ENCODE measurements around the gene SAMSN1.
"Not testable (repeated sequence)": the region's sequence is repeated elsewhere in the genome, so short reads cannot be mapped to it uniquely, and the experiment has no call there.

Gene SAMSN1

DNA sequence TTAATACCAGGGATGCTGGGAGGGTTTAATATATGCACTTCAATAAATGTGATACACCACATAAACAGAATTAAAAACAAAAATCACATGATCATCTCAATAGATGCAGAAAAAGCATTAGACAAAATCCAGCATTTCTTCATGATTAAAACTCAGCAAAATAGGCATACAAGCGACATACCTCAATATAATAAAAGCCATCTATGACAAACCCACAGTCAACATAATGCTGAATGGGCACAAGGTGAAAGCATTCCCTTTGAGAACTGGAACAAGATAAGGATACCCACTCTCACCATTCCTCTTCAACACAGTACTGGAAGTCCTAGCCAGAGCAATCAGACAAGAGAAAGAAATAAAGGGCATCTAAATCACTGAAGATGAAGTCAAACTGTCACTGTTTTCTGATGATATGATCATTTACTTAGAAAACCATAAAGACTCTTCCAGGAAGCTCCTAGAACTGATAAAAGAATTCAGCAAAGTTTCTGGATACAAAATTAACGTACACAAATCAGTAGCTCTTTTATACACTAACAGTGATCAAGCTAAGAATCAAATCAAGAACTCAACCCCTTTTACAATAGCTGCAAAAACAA, 39.2 kb downstream of the SAMSN1 start:
- H3K4me3 ChIP-seq (ENCODE audit: extremely low read depth, insufficient read depth, low read length, poor library complexity, severe bottlenecking); H3K36me3 ChIP-seq (ENCODE audit: control insufficient read depth, insufficient read depth, low read length); H3K27ac ChIP-seq (ENCODE audit: low read depth, low read length, severe bottlenecking); H3K9me3 ChIP-seq (ENCODE audit: control insufficient read depth, low read length); H3K4me1 ChIP-seq (ENCODE audit: control insufficient read depth, insufficient read depth, low read length, poor library complexity, severe bottlenecking): not testable (repeated sequence)
- 71 to 93% methylated on average over 1 to 2 of the region's 2 CpGs for WGBS, 2 experiments (ENCODE audit: insufficient coverage in 2 of 2)

DNA sequence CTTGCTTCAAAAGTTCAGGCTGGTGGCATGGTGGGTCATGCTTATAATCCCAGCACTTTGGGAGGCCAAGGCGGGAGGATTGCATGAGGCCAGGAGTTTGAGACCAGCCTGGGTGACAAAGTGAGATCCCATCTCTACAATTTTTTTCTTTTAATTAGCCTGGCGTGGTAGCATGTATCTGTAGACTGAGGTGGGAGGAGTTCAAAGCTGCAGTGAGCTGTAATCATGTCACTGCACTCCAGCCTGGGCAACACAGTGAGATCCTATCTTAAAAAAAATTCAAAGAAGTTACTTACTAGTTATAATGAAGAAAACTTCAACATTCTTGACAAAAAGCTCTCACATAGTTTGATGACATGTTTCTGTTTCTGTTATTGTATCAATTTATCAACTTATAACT, 45.2 kb downstream of the SAMSN1 start:
- WGBS, 2 experiments (ENCODE audit: insufficient coverage in 2 of 2): 80 to 100% methylated on average over 1 of the region's 2 CpGs
- H3K4me3 ChIP-seq (ENCODE audit: extremely low read depth, insufficient read depth, low read length, poor library complexity, severe bottlenecking): no peak overlapping the region
- H3K27ac ChIP-seq (ENCODE audit: low read depth, low read length, severe bottlenecking): no peak overlapping the region

DNA sequence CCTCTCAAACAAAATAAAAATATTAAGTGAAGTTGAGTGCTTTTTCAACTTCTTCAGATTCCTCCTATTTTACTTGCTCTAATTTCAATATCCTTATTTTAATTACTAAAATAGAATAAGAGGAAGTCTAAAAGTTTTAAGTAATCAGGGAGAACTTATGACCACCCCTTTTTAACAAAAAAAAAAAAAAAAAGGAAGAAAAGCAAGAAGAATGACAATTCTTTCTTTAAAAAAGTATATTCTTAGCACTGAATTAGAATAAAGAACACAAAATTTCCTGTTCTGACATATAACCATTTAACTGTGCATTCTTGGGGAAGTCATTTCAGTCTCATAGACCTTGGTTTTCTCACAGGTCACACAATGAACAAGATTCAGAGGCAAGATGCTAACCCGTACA, 46.8 kb downstream of the SAMSN1 start:
- WGBS, 2 experiments (ENCODE audit: insufficient coverage in 2 of 2): no CpG with 5 or more reads among the region's 1 CpG
- no peaks in the 10 kb centered on the region for H3K4me1 ChIP-seq (ENCODE audit: control insufficient read depth, insufficient read depth, low read length, poor library complexity, severe bottlenecking)
- peaks cover 5% of the 10 kb centered on the region for H3K36me3 ChIP-seq (ENCODE audit: control insufficient read depth, insufficient read depth, low read length)
- no peaks in the 10 kb centered on the region for H3K9me3 ChIP-seq (ENCODE audit: control insufficient read depth, low read length)
- no peak overlapping the region for H3K27ac ChIP-seq (ENCODE audit: low read depth, low read length, severe bottlenecking)
- H3K4me3 ChIP-seq (ENCODE audit: extremely low read depth, insufficient read depth, low read length, poor library complexity, severe bottlenecking): no peak overlapping the region

More for the DNA sequence above, 45.2 kb downstream of the SAMSN1 start:
- Histone ChIP-seq H3K9me3 (ENCODE audit: control insufficient read depth, low read length) (no peaks in the 10 kb centered on the region), H3K4me1 (ENCODE audit: control insufficient read depth, insufficient read depth, low read length, poor library complexity, severe bottlenecking) (no peaks in the 10 kb centered on the region), H3K36me3 (ENCODE audit: control insufficient read depth, insufficient read depth, low read length) (peaks cover 5% of the 10 kb centered on the region)

DNA sequence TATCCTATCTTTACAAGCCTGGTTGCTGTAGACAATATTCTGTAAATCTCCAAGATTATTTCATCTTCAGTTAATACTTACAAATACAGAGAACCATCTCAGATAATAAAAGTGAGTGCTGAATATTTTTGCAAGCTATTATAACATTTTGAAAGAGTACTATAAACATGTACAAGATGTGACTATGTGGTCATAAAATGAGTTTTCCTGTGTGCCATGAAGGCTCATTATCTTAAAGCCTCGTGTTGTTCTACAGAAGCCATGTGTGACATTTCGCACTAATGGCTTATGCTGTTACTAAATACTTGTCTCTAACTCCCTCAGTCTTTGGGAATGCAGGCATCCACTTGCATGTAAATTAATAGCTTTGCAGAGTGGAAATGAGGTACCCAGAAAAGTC, 48.3 kb downstream of the SAMSN1 start:
- no peak overlapping the region for H3K27ac ChIP-seq (ENCODE audit: low read depth, low read length, severe bottlenecking)
- no peak overlapping the region for H3K4me3 ChIP-seq (ENCODE audit: extremely low read depth, insufficient read depth, low read length, poor library complexity, severe bottlenecking)
- WGBS, 2 experiments (ENCODE audit: insufficient coverage in 2 of 2): 92% methylated on average over 2 of the region's 2 CpGs; no CpG with 5 or more reads in 1 of the 2 experiments
- no peaks in the 10 kb centered on the region for H3K9me3 ChIP-seq (ENCODE audit: control insufficient read depth, low read length)
- no peaks in the 10 kb centered on the region for H3K36me3 ChIP-seq (ENCODE audit: control insufficient read depth, insufficient read depth, low read length)
- H3K4me1 ChIP-seq (ENCODE audit: control insufficient read depth, insufficient read depth, low read length, poor library complexity, severe bottlenecking): no peaks in the 10 kb centered on the region

GRCh38 chr21:14495075-14495474, 51.0 kb downstream of the SAMSN1 start:
- WGBS, 2 experiments (ENCODE audit: insufficient coverage in 2 of 2): 86% methylated on average over 1 of the region's 3 CpGs; no CpG with 5 or more reads in 1 of the 2 experiments
- Histone ChIP-seq H3K4me3 (ENCODE audit: extremely low read depth, insufficient read depth, low read length, poor library complexity, severe bottlenecking) (no peak overlapping the region), H3K27ac (ENCODE audit: low read depth, low read length, severe bottlenecking) (no peak overlapping the region), H3K4me1 (ENCODE audit: control insufficient read depth, insufficient read depth, low read length, poor library complexity, severe bottlenecking) (no peaks in the 10 kb centered on the region), H3K36me3 (ENCODE audit: control insufficient read depth, insufficient read depth, low read length) (no peaks in the 10 kb centered on the region), H3K9me3 (ENCODE audit: control insufficient read depth, low read length) (no peaks in the 10 kb centered on the region)

DNA sequence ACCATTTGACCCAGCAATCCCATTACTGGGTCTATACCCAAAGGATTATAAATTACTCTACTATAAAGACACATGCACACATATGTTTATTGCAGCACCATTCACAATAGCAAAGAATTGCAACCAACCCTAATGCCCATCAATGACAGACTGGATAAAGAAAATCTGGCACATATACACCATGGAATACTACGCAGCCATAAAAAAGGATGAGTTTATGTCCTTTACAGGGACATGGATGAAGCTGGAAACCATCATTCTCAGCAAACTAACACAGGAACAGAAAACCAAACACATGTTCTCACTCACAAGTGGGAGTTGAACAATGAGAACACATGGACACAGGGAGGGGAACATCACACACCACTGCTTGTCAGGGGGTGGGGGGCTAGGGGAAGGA, 51.9 kb downstream of the SAMSN1 start:
- not testable (repeated sequence) for H3K4me1 ChIP-seq (ENCODE audit: control insufficient read depth, insufficient read depth, low read length, poor library complexity, severe bottlenecking); H3K9me3 ChIP-seq (ENCODE audit: control insufficient read depth, low read length); H3K36me3 ChIP-seq (ENCODE audit: control insufficient read depth, insufficient read depth, low read length); H3K4me3 ChIP-seq (ENCODE audit: extremely low read depth, insufficient read depth, low read length, poor library complexity, severe bottlenecking); H3K27ac ChIP-seq (ENCODE audit: low read depth, low read length, severe bottlenecking)
- no CpG with 5 or more reads among the region's 1 CpG for WGBS, 2 experiments (ENCODE audit: insufficient coverage in 2 of 2)

DNA sequence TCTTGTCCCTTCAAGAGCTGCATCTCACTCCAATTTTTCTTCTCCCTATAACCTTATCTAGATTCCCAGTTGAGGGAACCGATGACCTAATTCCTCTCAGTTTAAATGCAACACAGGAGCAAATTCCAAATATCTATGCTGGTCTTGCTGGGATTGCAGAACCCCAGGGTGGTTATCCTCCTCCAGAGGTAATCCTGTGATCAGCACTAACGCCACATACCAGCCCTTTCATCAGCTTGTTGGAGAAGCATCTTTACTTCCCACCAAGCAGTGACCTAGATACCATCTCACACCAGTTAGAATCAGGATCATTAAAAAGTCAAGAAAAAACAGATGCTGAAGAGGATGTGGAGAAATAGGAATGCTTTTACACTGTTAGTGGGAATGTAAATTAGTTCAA, 52.4 kb downstream of the SAMSN1 start:
- 45 to 67% methylated on average over 1 to 2 of the region's 2 CpGs for WGBS, 2 experiments (ENCODE audit: insufficient coverage in 2 of 2)
- H3K4me3 ChIP-seq (ENCODE audit: extremely low read depth, insufficient read depth, low read length, poor library complexity, severe bottlenecking): no peak overlapping the region
- no peak overlapping the region for H3K27ac ChIP-seq (ENCODE audit: low read depth, low read length, severe bottlenecking)
- no peaks in the 10 kb centered on the region for H3K4me1 ChIP-seq (ENCODE audit: control insufficient read depth, insufficient read depth, low read length, poor library complexity, severe bottlenecking)
- H3K36me3 ChIP-seq (ENCODE audit: control insufficient read depth, insufficient read depth, low read length): no peaks in the 10 kb centered on the region
- H3K9me3 ChIP-seq (ENCODE audit: control insufficient read depth, low read length): no peaks in the 10 kb centered on the region

DNA sequence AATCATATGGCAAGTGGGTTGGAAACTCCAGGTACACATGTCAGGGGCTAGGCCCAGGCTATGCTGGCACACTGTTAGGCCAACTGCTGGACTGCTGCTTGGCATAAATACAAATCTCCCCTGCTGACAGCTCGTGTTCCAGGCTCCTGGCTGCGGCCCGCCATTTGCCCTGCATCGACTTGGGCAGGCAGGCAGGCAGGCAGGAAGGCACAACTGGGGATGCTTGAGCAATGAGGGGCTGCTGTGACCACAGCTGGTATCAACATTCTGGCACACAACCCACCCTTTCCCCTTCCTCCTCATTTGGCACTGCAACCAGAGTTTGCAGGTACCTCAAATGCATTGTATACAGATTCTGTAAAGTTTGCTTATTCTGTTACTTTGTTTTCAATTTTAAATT, 53.2 kb downstream of the SAMSN1 start:
- Histone ChIP-seq H3K36me3 (ENCODE audit: control insufficient read depth, insufficient read depth, low read length) (no peaks in the 10 kb centered on the region), H3K9me3 (ENCODE audit: control insufficient read depth, low read length) (no peaks in the 10 kb centered on the region), H3K4me3 (ENCODE audit: extremely low read depth, insufficient read depth, low read length, poor library complexity, severe bottlenecking) (no peak overlapping the region), H3K4me1 (ENCODE audit: control insufficient read depth, insufficient read depth, low read length, poor library complexity, severe bottlenecking) (no peaks in the 10 kb centered on the region), H3K27ac (ENCODE audit: low read depth, low read length, severe bottlenecking) (no peak overlapping the region)
- WGBS, 2 experiments (ENCODE audit: insufficient coverage in 2 of 2): 95 to 96% methylated on average over 4 of the region's 4 CpGs

DNA sequence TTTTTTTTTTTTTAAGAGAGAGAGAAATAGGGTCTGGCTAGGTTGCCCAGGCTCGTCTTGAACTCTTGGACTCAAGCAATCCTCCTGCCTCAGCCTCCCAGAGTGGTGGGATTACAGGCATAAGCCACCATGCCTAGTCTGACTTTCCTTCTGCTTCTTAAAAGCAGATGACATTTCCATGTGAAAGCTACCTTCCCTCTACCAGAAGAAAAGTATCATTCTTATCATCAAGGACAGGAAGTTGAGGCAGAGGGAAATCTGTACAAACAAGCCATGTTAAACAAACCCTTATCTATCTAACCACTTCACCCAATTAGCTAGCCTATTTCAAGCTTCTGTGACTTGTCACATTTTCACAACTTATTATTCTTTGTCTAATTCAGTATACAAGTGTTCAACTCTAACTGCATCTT, 54.8 kb downstream of the SAMSN1 start:
- no peak overlapping the region for H3K4me3 ChIP-seq (ENCODE audit: extremely low read depth, insufficient read depth, low read length, poor library complexity, severe bottlenecking)
- H3K27ac ChIP-seq (ENCODE audit: low read depth, low read length, severe bottlenecking): no peak overlapping the region
- H3K4me1 ChIP-seq (ENCODE audit: control insufficient read depth, insufficient read depth, low read length, poor library complexity, severe bottlenecking): no peaks in the 10 kb centered on the region
- no peaks in the 10 kb centered on the region for H3K36me3 ChIP-seq (ENCODE audit: control insufficient read depth, insufficient read depth, low read length)
- no peaks in the 10 kb centered on the region for H3K9me3 ChIP-seq (ENCODE audit: control insufficient read depth, low read length)
- 100% methylated on average over 1 of the region's 1 CpG for WGBS, 2 experiments (ENCODE audit: insufficient coverage in 2 of 2)

DNA sequence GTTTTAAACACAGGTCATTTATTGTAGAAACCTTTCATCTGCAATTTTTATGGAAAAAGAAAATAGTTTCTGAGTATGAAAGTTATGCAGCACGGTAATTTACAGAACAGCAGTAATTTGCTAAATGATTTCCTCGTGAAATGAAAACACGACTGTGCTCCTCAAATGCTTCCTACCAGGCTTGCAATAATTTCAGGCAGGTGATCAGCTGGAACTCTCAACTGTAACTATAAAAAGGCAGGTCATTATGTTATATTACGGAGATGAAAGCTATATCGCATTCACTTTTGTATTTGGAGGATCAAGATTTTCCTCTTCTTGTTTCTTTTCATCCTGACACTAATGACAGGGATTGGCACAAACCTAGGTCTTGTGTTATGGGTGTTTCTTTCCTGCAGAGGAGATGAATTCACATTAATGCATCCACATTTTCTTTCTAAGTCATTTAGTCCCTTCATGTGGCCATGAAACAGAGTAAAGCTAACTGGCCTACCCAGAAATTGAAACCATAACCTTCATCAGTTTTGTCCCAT, 57.4 kb downstream of the SAMSN1 start:
- Histone ChIP-seq H3K4me3 (ENCODE audit: extremely low read depth, insufficient read depth, low read length, poor library complexity, severe bottlenecking) (no peak overlapping the region), H3K36me3 (ENCODE audit: control insufficient read depth, insufficient read depth, low read length) (no peaks in the 10 kb centered on the region), H3K9me3 (ENCODE audit: control insufficient read depth, low read length) (no peaks in the 10 kb centered on the region), H3K27ac (ENCODE audit: low read depth, low read length, severe bottlenecking) (no peak overlapping the region), H3K4me1 (ENCODE audit: control insufficient read depth, insufficient read depth, low read length, poor library complexity, severe bottlenecking) (no peaks in the 10 kb centered on the region)
- WGBS, 2 experiments (ENCODE audit: insufficient coverage in 2 of 2): 88 to 100% methylated on average over 3 to 4 of the region's 5 CpGs

DNA sequence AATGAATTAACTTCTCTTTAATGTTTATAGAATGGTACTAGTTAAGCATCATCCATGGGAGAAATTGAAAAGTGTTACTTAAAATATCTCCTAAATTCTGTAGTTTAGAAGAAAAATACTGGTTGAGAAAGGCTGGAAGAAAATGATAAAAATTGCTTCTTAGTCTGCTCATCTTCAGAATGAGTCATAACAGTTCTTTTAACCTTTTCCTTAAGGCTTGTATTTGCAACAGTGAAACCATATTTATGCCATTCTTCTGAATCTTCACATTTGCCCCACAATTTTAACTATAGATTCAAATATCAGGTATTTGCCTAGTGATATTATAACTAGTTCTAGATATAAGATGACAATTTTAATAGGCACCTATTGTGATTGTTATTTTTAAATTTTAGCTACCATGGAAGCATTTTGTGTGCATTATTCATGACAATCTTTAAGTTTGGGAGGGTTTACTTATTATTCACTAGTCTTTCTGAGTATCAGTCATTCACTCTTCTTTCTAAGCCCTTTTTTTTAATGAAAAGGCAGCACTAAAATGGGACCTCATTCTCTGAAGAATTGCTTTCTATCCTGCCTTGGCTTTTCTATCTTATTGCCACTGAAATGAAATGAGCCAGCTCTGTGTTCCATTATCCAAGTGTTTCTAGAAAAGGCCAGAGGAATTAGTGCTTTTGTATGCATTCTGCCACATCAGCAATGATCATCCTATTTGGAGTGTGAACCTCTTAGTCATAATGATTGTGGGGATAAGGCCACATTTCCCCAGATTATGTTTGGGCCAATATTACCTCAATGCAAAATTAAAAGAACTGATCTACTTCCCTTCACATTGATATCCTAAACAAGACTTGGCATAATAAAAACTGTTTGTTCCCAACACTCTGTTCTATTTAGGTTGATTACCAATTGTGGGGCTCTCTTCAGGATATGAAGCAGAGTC, 58.4 kb downstream of the SAMSN1 start:
- H3K4me1 ChIP-seq (ENCODE audit: control insufficient read depth, insufficient read depth, low read length, poor library complexity, severe bottlenecking): no peaks in the 10 kb centered on the region

More for the DNA sequence above, 58.4 kb downstream of the SAMSN1 start:
- no peak overlapping the region for H3K4me3 ChIP-seq (ENCODE audit: extremely low read depth, insufficient read depth, low read length, poor library complexity, severe bottlenecking)
- no peaks in the 10 kb centered on the region for H3K9me3 ChIP-seq (ENCODE audit: control insufficient read depth, low read length)
- no peak overlapping the region for H3K27ac ChIP-seq (ENCODE audit: low read depth, low read length, severe bottlenecking)
- no peaks in the 10 kb centered on the region for H3K36me3 ChIP-seq (ENCODE audit: control insufficient read depth, insufficient read depth, low read length)

Data from mesodermal cell (in vitro differentiated cells).